HG03457 (cell line): ENCODE results near the gene NHEJ1.

Experiments
- ATAC-seq: cut with Tn5 transposase; IDR thresholded peaks from one replicate; pipeline ENCODE4 v1.9.1; 2021; ENCODE audit warnings: moderate number of reproducible peaks; ENCODE audit not compliant: unreplicated experiment

The NHEJ1 gene

DNA sequence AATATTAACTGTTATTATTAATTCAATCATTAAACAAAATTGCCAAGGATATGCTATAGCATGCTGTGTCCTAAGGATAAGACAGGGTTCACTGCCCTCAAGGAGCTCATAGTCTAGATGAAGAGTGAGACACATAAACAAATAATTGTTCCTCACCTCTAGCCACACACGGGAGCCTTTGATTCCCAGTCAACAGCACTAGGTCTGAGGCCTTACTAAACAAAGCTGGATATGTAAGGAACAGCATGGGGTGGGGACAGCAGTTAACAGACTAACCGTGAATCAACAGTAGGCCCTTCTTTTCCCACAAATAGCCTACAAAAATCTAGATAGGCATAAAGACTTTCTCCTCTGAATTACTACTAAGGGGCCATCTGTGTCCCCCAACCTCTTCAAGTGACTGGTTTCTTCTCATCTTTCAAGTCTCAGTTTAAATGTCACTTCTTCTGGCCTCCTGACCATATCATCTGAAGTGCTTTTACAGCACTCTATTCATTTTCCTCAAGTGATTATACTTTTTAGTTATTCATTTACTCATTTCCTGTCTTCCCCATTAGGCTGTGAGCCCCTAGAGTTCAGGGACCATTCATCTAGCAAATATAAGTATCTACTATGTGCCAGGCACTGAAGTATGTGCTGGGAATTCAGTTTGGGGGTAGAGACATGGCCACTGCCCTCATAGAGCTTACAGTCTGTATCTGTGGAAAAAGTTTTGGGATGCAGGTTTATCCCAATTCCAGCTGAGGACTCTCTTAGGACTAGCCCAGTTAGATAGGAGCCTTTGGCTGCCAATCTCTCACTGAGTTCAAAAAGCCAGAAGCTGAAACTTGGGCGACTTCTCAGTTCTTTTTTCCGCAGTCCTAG, 69.9 kb downstream of the NHEJ1 start:
- no peak for ATAC-seq

DNA sequence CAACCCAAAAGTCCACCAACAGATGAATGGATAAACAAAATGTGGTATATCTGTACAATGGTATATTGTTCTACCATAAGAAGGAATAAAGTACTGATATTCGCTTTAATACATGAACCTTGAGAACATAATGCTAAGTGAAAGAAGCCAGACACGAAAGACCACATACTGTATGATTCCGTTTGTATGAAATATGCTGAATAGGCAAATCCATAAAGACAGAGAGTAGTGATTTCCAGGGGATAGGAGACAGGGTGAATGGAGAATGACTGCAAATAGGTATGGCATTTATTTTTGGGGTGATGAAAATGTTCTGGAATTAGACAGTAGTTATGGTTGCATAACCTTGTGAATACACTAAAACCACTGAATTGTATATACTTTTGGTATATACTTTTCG, 71.3 kb downstream of the NHEJ1 start:
- ATAC-seq, result no peak

DNA sequence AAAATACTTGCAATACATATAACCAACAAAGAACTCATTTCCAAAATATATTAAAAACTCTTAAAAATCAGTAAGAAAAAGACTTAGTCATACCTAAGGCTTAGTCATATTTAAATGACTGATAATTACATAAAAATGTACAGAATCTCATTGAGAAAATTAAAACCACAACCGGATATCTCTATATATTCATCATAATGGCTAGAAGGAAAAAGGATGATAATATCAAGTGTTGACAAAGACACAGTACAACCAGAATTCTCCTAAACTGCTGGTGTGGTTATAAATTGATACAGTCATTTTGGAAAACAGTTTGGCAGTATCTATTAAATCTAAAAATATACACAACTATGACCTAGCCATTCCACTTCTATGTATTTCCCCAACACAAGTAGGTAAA, 72.8 kb downstream of the NHEJ1 start:
- no peak for ATAC-seq

DNA sequence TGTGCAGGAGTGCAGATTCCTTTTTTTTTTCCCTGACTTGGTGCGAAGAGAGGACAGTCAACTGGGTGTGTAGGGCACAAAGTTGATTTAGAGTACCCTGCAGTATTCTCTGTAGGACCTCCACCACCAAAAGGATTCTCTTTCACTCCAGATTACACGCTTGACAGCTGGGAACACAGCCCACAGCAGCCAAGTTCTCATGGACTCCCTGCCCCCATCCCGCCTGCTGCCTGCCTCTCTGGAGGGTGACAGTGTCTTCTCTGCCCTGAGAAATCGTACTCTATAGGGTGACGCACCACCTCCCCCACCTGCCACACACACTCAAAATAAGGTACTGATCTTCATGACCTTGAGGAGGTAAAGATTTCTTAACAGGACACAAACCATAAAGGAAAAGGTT, 73.3 kb downstream of the NHEJ1 start:
- no peak for ATAC-seq

DNA sequence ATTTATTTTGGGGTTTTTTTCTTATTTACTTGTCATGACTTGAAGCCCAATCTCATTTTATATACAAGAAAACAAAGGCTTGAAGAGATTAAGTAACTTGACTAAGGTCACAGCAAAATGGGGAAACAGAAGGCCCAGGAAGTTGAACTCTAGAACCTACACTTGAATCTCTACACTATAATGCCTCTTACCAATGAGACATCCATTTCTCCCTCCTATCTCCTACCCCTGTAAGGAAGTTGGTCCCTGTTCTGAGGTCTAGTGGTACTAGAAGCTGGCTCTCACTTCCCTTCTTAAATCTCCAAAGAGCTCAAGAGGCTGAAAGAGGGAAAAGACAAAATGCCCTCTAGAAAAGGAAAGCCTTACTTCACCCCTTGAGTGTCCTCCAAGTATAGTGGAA, 74.4 kb downstream of the NHEJ1 start:
- ATAC-seq, result no peak

DNA sequence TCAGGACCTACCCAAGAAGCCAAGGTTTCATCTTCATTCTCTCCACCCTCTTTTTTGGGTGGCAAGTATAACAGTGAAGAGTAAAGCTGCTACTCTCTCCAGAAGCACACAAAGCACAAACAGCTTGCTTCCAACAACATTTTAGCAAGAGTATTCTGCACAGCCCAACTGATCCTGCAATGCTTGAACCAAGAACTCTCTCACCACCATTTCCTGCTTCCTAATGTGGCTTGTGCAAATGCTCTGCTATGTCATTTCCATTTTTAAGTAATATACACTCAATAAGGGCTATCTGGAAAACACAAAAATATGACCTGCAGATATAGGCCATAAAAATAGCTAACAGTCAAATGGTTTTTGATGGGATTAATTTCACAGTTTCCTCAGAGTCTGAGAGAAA, 75.8 kb downstream of the NHEJ1 start:
- no peak for ATAC-seq

DNA sequence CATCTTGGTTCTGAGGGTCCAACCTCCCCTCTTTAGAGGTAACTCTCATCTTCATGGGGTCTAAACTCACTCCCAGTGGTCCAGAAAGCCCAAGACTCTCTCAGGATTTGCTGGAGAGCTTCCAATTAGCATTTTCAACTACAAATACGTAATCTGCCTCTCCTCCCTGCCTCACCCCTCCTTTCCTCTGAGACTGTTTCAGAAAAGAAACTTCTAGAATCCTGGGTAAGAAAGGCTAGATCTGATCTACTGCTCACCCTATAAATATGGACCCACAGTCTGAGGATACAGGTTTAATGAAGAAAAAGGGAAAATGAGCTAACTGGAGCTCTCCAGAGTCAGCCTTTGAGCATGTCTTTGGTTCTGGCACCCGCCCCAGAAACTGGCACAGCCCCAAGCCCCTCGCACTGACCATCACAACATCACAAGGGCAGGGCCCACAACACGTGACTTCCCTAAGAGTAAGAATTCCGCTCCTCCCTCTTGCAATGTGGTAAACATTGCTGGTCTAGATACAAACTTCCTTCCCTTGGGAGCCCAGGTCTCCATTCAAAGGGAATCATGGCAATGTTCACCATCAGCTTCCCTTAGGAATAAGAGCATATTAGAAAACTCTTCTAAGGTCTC, 78.2 kb downstream of the NHEJ1 start:
- no peak for ATAC-seq

DNA sequence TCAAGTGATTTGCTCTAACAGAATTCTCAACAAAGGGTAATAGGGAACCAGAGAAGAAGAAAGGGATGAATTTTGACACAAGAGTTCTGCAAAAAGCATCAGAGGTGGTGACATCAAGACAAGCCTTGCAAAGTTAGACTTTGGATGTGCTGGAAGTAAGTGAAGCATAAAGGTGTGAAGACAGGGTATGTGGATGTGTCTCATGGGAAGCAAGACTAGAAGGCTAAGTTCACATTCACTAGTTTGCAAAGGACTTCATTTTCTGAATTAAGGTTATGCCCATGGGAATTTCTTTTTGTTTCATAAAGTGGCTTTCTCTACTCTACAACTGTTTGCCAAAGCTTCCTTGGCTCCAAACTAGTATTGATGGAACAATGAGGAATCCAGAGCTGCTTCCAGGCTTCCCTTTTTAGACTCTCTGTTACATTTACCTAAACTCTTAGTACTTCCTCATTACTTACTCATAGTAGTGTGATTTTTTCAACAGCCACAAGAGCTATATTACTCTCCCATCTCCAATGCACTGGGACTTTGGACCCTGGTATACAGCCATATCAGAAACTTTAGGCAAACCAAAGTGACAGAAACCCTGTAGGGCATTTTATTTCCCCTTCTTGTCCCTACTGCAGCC, 78.8 kb downstream of the NHEJ1 start:
- no peak for ATAC-seq

DNA sequence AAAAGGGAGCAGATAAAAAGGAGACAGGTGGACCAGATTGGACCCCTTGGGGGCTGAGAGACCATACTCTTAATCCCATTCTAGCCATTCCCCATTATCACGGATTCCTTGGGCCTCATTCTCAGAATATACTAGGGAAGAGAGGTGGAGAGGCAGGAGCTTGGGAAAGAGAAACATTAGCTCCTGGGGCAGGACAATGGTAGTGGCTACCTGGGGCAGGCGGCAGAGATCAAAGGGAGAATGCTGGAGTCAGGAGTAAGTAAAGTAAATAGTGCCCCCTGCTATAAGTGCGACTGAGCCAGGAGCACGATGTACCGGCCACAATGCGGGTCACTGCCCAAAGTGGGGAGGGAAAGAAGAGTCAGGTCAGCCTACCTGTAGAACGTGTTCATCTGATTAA, 79.5 kb downstream of the NHEJ1 start:
- no peak for ATAC-seq

DNA sequence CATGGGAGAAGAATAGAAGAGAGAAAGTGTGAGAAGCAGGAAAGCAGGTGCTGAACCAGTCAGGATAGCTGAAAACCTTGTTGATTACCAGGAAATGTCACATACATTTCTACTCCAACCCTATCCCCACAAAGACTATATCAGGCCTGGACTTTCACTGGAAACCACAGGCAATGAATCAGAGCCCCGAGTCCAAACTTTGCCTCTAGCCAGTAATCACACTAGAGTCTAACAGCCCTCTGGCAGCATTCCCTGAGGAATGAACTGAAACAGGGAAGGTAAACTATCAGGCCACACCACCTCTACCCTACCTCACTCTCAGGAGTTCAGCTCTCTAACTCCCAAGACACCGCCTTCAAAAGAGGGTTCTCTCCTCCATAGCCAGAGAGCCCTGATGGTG, 81.2 kb downstream of the NHEJ1 start:
- no peak for ATAC-seq

DNA sequence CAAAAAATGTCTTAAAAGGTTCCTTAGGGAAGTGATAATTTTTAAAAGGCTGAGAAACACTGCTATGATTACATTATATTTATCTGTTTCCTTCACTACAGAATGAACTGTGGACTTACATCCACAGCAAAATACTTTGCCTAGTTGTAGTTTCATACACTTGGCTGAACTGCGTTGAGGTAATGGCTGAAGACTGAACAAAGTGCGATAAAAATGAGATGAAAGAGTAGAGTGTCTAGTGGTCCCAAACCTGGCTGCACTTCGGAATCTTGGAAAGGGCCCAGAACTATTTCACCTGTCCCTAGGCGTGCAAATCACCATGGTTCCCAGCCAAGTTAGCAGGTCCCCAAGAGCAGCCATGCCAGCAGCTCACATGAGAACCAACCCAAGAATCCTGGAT, 81.7 kb downstream of the NHEJ1 start:
- ATAC-seq, result no peak

DNA sequence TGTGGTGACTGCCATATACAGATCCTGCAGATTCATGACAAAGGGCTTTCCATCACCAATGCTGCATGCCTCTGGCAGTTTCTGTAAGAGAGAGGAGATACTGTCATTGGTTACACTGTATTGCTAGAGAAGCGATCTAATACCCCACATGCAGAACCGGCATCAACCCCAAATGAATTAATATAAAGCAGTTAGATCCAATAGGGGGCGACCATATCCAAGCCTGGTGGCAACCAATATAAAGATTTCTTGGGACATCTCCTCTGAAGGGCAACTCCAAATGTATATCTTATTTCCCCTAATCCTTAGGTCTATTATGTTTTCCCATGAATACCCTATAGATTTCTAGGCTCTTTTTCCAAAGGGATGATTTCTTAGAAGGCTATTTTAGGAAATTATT, 82.5 kb downstream of the NHEJ1 start:
- ATAC-seq, result no peak

DNA sequence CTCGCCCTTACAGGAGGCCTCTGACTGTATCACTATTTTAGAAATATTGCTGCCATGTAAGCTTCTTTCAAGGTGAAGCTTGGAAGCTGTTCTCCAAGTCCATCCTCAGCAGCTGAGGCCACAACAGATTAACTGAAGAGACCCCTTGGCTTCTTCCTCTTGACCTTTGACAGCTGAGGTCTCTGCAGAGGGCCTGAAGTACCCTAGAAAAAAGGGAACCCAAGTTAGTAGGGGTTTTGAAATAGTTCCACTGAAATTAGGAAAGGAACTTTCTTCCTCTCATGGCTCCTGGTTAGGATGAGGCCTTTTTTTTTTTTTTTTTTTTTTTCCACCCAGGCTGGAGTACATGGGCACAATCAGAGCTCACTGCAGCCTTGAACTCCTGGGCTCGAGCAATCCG, 84.4 kb downstream of the NHEJ1 start:
- ATAC-seq, result no peak

DNA sequence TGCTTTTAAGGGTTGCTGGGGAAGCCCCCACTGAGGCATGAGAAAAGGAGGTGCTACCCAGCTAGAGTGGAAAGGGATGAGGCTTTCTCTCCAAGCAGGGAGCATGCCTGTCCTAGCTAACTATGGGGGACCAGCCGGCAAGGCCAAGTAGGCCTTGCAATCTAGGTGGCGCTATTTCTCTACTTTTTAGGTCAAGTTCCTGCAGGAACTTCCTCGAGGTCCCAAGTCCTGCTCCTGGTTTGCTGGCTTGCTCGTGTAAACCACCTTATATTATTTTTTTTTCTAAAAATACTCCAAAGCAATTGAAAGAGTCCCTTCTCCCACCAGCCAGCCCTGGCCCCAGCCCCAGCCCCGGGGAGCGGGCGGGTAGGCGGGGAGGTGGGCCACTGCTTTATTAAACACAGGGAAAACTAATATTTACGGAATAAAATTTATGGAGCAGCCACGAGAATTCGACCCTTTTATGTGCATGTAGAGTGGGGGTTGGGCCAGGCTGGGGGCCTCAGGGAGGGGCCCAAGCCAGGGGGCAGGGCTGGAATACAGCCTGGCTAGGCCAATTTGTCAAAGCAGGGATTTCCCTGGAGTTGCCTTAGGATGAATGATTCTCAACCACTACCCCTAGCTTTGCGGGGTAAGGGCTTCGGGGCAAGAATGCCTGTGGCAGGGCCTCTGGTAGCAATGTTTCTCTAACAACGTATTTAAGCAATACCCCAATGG, 87.0 kb downstream of the NHEJ1 start:
- ATAC-seq, result no peak

DNA sequence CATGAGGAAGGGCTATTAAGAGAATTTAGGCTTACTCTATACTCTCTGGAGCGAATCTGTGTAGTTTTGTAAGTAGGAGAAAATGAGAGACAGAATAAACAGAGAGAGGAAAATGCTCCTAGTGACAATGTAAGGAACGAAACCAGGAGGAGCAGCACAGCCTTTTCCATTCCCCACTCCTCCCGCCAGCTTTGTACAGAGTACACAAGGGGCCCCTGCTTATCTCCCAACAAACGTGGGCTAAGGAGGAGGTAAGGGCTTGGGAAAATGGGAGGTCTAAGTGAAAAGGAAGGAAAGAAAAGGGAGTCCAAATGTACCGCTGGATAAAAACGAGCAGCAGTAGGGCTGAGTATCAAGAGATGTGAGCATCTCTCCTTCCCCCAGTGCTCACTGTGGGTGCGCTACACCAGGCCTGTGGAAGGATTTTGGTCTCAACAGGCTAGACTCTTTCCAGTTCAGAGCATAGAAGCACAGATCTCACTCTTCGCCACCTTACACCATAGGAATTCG, 87.8 kb downstream of the NHEJ1 start:
- no peak for ATAC-seq

DNA sequence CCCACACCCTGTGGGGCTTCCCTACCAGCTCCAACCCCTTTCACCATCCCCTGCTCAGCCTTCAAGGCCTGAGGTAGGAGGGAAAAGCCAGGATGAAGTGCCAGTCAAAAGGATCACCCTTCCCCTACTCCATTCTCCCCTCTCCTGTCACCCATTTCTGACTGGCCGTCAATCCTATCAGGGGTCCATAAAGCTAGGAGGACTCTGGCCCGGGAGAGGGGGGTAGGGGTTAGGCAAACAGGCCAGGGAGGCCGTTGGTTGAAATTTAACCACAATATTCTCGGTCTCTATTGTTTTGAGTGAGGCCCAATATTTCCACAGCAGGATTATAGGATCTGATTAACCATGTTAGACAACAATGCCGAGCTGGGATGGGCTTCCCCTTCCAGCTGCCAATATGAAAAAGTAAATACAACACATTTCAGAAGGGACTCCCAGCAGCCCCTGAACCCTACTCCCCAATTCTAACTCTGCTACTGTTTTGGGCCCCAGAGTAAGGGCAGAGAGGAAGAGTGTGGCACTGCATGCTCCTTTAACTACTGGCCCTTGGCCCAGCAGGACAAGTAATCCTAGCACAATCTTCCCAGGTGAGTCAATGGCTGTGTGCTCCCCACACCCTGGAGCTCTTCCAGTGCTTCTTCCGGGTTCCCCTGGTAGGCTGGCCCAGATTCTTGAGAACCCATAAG, 89.3 kb downstream of the NHEJ1 start:
- ATAC-seq, result no peak

DNA sequence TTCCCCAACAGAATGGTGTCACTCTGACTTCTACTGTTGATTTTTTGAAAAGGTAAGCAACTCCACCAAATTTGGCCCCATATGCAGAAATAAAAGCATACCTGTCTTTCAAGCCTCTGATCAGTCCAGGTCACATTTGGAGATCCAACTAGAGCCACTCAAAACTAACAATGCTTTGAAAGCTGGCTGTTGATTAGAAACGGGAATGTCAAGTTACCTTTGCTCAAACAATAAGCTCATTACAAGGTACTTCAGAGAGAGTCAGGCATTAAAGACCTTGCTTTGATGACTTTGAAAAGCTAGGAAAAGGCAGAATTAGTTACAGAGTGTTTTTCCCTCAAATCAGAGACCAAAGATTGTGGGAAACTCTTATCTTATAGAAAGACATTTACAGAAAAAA, 95.1 kb downstream of the NHEJ1 start:
- no peak for ATAC-seq

DNA sequence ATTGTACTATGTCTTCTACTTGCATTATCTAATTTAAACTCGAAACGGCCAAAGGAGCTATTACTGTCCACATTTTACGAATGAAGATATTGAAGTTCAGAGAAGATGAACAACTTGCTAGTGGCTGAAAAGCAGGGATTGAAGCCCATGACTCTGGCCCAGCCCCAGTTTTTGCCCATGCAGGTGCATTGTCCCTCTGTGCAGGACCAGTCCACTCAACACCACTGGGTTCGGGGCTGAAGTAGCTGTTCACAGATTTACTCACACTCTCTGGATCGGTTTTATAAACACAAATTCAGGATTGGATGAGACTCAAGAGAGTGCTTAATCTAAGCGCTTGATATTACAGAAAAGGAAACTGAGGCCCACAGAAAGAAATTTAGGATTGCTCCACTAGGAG, 98.5 kb downstream of the NHEJ1 start:
- ATAC-seq, result no peak

DNA sequence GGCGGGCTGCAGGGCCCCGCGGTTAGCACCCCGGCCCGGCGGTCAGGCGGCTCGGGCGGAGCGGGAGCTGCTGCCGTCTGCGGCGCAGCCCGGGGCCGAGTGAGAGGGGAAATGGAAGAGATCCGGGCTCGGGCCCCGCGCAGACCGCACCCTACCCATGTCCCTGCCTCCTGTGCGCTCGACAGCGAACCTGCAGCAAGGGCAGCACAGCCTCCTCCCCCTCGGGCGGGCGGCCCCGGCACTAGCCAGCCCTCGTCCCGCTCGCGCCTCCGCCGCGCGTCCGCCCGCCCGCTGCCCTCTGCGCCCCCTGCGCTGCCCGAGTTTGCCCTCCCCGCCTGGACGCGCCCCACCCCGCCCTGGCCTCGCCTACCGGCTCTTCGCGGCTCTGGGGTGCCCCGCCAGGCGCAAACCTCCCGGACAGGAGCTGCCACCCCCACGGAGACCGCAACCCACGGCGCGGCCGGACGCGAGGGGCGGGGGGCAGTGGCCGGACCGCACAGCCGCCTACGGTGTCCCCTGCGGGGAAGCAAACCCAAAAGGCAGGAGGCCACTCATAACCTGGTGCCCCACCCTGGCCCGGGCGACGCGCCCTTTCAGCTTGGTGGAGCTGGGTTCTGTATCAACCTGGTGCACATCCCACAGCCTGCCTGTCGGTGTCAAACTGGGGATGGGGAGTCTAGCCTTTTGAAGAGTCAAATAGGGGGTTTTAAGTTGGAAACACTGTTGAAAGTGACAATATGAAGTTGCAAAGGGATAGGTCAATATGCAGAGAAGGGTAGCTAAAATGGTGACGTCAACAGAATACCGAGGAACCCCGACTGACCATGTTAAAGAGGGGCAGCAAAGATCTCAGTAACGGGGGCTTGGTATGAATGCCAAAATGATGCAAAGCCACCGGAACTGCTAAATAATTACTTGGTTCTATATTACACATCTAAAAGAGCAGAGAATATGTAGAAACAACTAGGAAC, 99.5 kb downstream of the NHEJ1 start, which contains the start of gene IHH:
IHH (minus strand) TSS at position 101 of the 971 bp plus-strand sequence. CDS start 454 bp downstream, outside the sequence.
- ATAC-seq, result no peak
